Effector CD4-positive, alpha-beta T cell (primary cell): ENCODE results near the gene CACNB4.
"Not testable (repeated sequence)": the region's sequence is repeated elsewhere in the genome, so short reads cannot be mapped to it uniquely, and the experiment has no call there.

Experiments
- DNase-seq: peaks from one replicate; pipeline ENCODE4 v3.0.0-alpha.2; 2020

The CACNB4 gene

DNA sequence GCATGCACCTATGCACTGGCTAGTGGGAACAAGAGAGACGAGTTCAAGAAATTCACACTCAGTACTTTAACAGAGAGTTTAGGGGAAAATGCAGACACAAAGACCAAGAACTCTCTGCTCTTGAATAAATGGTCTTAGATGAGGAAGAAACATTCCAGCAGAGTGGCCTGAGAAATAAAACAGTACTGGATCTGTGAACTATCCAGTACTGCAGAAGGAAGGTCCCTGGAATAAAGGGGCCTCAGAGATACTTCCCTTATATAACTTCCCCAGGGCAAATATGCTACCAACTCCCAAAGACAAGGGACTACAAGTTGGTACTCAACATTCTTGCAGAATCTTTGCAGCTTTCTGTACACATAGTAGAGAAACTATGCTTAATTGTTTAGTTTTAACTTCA is 199.7 kb downstream of the CACNB4 start:
- DNase-seq: no peak

DNA sequence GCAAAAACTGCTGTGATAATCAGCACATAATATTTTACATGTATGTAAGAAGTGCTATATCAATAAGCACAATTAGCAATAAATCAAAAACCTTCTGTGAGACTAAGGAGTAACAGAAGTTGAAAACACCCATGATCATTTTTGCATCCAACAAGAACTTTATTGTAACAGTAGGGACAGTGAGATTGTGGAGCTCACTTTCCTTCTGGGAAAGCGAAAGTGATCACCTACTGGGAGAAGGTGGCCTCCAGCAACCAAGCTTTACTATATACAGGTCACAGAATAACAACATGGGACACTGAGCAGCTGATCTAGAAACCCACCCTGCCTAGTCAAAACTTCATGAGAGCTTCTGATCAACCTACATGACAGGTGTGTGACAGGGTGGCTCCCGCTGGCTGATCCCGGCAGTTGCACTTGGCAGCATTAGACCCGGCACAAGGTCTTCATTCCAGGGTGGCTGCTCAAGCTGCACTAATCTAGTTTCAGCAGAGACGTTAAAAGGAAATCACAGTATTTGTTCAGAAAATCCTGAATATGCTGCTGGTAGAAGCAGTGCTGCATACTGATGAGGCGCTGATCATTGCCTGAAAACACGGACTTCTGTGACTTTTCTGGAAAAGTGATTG is 207.2 kb downstream of the CACNB4 start:
- no peak for DNase-seq

DNA sequence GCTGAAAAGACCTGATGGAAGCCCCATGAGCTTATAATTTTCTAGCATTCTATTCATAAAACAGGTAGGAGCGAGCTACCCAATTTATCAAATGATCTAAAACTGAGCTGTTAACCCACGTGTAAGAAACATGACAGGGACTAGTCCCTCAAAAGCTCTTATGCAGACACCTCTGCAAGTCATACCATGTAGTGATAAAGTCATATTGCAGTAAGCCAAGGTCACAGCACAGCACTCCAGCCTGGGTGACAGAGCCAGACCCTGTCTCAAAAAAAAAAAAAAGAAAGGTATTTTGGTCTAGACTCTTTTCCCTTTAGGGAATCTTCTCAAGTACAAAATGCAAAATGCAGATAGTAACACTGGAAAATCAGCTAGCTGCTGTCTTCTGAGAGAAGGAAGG is 211.7 kb downstream of the CACNB4 start:
- no peak for DNase-seq

DNA sequence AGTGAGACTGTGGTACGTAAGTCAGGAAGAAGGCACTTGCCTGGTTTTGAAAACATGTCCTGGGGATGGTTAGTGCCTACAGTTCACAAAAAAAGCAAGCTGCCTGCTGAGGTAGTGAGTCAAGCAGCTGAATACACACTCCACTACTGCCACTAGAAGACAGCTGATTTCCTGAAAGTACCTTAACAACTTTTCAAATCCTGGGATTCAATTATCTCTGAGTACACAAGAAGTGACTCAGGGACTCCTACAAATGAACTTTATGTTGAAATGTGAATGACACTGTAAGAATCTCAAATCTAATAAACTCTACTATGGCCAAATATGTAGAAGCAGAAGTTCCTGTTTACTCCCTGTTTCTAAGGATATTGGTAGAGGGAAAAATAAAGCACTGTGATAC is 212.6 kb downstream of the CACNB4 start:
- no peak for DNase-seq

DNA sequence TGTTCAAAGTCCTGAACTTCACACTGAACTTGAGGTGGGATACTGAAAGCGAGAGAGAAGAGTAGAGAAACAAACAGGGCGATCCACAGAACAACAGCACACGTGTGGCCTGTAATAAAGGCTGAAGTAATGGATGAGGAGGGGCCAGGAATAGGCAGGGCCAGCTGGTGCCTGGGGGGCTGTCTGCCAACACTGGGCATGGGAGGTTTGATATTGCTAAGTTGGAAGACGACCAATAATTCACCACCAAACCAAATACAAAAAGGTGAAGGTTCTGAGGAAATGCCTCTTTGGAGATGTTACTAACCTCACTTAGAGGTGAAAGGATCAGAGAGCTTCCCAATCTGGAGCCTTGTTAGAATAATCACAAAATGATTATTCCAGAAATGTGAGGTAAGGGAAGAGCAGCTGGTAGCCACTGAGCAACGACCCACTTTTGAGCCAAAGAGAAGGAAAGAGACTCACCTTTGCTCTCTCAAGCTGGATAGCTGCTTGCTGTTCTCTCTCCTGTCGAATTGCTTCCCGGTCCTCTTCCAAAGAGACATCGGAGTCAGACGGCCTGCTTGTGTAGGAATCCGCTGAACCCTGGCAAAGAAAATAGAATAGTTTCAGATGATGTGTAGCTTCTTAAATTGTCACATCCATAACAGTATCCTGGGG is 215.9 kb downstream of the CACNB4 start:
- DNase-seq: no peak

DNA sequence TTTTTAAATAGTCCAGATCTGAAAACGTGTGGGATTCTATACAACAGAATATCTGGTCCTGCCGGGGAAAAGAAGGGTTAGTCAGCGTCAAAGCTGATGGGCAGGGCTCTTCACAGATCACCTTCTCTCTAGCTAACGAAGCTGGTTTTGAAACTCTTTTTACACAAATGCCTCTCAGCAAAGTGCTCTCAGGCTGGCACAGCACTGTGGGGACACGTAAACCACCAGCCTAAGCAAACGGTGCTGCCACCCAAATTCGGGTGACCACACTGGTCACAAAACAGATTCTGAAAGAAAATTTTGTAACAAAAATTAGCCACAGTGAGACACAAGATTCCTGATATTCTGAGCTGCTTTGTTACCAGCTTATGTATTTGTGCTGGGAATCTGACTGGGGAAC is 217.5 kb downstream of the CACNB4 start:
- DNase-seq: no peak

DNA sequence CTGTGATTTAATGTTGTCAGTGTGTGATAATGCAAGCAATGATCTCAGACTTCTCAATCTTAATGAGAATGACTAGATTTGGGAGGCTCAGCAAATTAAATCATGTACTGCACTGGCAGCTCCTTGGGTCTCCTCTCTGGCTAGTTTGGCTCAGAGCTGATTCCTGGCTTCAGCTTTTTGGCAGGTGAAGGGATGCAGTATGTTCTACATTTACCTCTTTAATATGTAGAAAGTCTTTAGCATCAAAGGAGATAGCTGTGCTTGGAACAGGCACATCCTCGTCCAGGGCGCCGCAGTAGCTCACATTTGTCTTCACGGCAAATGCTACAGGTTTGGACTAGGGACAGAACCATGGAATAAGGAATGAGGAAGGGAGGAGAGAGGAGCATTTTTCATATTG is 218.3 kb downstream of the CACNB4 start:
- no peak for DNase-seq

DNA sequence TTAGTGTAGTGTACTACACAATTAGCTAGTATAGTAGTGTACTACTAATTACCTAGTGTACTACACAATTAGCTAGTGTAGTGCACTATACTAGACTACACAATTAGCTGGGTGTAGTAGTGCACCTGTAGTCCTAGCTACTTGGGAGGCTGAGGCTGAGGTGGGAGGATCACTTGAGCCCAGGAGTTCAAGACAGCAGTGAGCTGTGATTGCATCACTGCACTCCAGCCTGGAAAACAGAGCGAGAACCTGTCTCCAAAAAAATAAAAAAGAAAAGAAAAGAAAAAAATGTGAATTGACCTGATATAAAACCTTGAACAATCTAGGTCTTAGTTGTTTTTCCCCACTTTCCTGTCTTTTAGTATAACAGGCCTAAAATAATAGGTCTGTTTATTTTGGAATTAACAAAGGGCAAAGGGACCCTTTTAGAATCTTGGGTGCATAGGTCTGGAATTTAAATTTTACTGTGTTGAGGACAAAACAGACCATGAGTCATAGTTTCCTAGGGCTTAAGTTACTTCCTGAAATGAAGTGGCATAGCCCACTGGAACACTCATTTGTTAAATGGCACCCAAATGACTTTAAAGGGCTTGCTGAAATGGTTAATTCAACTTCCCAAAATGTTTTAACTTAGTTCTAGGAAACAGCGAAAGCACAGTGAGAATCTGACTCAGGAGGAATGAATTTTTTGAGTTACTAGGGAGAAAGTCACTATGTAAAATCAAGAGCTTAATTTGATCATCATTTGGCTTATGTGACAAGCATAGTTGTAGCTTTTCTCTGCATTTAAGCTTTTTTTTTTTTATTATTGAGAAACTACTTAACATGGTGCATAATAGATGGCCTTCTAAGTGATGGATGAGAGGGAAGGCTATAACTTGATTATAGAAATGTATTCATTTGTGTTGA is 219.9 kb downstream of the CACNB4 start:
- no peak for DNase-seq

DNA sequence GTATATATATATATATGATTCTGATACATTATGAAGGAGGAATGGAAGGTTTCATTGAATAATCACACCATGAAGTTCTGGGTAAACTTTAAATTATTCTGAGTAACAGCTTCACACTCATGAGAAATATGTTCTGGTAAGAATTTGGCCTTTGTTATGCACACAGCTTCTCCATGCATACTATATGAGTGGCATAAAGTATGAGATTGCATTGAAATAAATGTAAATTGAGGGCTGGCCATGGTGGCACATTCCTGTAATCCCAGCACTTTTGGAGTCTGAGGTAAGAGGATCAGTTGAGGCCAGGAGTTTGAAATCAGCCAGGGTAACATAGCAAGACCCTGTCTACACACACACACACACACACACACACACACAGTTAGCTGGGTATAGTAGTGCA is 220.6 kb downstream of the CACNB4 start:
- DNase-seq: no peak

DNA sequence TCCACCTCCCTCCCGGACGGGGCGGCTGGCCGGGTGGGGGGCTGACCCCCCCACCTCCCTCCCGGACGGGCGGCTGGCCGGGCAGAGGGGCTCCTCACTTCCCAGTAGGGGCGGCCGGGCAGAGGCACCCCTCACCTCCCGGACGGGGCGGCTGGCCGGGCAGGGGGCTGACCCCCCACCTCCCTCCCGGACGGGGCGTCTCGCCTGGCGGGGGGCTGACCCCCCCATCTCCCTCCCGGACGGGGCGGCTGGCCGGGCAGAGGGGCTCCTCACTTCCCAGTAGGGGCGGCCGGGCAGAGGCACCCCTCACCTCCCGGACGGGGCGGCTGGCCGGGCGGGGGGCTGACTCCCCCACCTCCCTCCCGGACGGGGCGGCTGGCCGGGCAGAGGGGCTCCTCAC is 223.2 kb downstream of the CACNB4 start:
- not testable (repeated sequence) for DNase-seq

DNA sequence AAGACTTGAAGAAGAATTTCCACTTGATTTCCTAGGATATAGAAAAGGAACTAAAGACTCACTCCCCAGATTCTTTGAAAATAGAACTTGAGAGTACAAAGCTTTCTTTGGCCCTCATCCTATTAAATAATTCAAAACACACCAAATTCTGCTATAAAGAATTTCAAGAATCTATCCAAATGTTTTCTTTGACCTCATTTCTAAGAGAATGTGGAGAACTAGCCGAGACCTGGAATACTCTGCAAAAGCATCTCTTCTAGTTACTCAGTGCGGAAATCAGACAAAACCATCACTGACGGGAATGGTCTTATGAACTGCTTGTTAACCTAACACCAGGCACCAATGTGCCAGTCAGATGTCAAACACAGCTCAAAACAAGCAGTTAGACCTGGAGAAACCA is 226.4 kb downstream of the CACNB4 start:
- DNase-seq: no peak

DNA sequence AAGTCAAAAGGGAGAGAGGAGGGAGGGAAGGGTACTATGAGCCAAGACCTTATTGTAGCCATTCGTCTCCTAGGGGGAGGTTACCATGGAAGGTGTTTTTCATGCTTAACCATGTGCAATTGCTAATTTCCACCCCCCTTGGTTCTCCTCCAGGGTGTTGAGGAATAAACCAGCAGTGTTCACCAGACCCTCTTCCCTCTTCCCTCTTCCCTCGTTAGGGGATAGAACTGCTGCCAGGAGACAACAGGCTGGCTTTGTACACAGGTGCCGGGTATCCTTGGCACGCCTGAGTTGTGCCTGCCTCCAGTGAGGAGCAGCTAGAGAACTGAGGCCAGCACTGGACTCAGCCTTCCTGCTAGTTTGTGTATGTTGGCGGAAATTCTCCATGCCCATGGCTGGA is 229.6 kb downstream of the CACNB4 start:
- no peak for DNase-seq

DNA sequence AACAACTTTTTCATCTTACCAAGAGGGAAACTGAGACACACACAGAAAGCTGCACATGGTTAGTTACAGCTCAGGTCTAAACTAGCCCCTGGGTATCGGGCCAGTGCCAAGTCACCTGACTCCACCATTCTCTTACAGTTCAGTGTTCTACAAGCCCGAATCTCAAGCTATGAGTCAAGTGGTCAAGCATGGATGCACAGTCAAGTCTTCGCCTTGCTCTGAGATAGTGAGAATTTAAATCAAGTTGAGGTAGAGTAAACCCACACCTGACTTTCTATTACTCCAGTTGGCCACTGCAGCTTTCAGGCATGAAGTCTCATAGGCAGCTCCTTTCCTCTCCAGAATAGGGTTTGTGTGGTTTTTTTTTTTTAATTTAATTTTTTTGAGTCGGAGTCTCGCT is 236.1 kb downstream of the CACNB4 start:
- DNase-seq: no peak

DNA sequence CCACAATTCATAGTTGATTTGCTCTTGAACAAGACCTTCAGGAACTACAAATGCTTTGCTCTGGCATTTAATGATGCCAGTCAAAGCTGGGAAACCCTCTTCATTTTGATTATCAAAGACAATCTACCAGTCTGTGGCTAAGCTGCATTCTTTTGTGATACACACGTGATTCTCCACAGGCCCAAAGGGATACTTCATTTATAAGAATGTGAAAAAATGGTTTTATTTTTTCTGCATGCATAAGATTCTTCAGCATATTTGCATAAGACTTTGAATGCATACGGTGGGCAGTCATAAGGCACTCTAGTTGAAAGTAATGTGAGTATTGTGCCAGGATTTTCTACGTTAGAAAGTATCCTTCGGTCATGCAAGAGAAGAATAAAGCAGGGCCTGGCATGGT is 237.7 kb downstream of the CACNB4 start:
- no peak for DNase-seq

DNA sequence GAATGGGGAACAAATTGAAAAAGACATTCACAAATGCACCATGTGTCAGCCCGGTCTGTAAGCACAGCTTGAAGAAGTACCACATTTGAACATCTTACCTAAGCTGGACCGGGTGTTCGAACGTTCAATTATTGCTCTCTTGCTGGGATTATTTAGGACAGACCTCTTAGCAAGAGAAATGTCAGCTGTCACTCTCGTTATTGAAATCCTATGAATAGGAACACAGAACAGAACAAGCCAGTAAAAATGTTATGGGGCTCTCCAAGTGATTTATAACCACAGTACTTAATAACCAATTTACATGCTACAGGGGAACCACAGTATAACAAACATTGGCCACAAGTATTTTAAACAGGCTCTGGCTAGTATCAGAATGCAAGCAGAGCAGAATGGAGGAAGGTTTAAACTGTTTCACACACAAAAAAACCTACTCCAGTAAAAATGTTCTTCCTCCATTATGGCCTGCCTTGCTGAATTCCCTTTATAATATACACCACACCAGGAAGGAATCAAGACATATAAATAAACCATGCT is 238.2 kb downstream of the CACNB4 start:
- DNase-seq: no peak

DNA sequence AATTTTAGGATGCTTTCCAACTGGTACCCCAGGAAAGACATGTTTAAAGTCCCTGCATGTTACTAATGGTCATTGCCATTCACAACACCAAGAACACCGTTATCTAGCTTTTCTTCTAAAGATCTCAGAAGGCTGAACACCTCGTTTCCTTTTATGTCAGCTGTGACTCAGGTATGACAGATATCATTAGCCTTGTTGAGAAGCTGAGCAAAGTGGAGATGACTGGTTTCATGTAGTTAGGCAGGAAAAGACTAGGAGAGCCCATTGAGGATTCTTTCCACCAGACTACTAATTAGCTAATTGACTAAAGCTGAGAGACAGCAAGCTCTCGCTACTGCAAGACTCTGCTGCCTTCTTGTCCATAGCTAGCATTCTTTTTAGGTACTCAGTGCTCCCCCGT is 238.6 kb downstream of the CACNB4 start:
- DNase-seq: no peak

DNA sequence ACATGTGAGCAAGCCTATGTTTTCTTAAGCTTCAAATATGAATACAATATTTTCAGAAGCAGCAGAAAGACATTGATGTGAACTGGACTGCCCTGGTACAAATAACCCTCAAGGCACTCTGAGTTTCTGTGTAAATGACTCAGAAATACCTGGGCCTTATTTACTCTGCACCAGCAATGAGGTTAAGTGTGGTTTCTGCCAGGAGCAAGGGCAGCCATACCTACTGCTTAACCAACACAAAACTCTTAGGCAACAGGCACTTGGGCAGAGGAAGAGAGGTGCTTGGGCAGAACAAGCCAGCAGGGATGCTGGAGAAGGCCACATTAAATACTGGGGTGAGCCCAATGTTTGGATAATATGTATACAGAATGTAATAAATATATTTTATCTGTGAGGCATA is 241.2 kb downstream of the CACNB4 start:
- no peak for DNase-seq

DNA sequence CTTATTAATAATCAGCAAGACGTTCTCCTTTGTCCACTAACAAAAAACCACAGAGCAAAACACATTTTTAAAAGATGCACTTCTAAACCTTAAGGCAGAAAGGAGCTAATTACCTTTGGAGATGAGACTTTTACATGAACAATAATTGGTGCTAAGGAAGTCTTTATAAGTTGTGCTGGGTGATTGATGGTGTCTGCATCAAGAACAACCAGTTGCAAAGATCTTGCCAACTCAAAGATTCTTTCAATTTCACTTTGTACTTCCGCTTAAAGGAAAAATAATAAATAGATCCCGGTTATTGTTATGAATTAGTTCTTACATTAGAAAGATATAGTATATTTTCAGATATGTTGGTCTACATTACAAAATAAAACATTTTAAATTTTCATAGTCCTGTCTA is 243.7 kb downstream of the CACNB4 start:
- no peak for DNase-seq

DNA sequence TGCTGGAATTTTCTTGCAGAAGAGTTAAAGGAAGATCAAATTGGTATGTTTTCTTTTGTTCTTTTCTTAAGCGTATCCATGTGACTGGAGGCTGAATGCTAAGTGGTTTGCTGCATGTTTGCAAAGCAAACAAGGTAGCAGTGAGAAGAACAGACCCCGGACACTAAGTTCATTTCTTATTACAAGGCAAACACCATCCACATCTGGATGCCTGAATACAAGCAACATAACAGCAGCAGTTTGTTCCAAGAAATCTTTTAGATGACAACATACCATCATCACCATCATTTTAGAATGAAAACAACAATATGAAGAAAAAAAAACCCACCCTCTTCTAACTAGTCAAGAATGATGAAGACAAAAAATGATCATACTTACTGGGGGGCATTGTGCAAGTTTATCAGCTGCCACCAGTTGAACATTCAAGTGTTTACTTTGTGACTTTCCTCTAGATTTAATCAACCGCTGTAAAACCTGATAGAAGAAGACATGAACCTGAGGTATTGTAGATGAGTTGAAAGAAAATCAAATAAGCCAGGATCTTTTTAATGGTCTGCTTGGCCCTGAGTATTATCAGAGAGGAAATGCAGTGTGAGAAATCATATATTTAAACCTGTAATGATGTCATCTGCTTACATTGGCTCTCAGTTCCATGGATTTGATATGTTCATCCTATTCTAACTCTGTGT is 245.6 kb downstream of the CACNB4 start:
- DNase-seq: no peak

DNA sequence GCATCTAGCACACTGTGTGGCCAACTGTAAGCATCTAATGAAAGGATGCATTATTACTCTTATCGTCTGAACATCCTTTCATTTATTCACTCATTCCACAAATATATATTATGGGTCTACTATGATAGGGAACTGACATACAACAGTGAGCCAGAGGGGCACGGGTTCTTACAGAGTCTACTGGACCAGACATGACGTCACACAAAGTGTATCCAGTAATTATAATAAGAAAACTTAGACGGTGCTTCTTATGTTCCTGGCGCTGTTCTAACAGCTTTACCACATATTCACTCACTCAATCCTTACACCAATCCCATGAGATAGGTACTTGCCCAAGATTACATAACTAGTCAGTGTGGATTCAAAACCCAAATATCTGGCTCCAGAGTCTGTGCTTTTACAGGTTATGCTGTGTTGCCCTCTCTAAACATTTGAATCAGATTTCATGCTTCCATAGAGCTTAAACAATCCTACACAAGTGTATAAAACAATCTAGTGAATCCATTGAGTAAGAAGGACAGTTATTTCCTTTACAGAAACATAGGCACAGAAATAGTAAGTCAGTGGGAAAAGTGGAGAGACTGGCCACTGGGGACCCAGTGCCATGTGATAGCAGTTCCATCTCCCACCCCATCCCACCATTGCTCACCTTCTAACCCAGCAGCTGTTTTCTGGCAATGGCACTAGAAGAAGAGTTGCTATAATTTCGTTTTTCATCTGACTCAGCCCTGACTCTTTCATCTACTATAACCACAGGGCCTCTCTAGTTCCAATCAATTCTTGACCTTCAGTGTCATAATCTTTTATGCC is 246.4 kb downstream of the CACNB4 start:
- DNase-seq: no peak

DNA sequence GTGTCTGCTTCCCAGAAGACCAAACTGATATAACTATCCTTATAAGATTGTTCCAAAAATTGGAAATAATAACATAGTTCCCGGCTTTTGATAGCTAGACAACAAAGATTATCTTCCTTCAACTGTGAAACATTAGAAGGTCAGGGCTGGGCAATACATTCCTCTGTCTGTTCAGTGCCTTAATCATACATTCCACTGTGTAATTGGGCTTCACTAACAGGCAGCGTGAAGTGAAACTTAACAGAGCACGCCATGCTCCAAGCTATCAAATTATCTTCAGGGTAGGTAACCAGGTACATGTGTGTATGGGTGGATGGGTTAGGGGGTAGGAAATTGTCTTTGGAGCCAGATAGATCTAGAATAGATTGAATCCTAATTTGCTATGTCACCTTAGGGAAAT is 247.1 kb downstream of the CACNB4 start:
- no peak for DNase-seq

DNA sequence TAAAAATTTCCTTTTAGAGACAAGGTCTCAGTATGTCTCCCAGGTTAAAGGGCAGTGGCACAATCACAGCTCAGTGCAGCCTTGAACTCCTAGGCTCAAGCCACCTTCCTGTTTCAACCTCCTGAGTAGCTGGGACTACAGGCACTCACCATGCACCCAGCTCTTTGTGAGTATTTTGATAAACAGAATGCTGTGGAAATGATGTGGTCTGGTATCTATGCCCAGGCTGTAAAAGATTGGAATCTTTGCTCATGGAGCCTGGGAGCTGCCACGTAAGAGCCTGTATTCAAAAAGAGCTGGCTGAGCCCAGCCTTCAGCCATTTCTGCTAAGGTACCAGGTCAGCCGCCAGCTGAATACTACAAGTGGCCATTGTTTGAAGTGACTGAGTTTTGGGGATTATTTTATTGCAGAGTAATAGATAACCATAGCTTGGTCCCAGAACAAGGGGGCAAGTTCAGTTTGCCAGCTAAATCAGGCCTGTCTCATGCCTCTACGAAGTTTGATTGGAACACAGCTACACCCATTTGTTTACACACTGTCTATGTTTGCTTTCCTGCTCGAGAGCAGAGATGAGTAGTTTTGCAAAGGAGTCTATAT is 249.3 kb downstream of the CACNB4 start:
- DNase-seq: no peak
